Left lung (tissue), 10 donors: ENCODE measurements around the gene FYB2. TPM values are rescaled to one million over a fixed set of nuclear protein-coding genes. Genes with fewer than 3 reads are reported as not detected.

Source experiments
- ATAC-seq: fragments of 200-7000 bp; cut with Tn5 transposase; one replicate; pipeline ENCODE4 v1.9.1; 2020; ENCODE audit warnings: moderate library complexity
- DNase-seq, 4 donors: peaks; one replicate each; pipeline ENCODE4 v3.0.0-alpha.2; 2013 to 2020
- H3K27ac ChIP-seq, 2 donors: fragments of 200-600 bp; sonication (generic) in 1 of 2; one replicate each; pipeline versions ENCODE4 v1.5.0 to v1.8.0; 2020 to 2021
- H3K27me3 ChIP-seq, 2 donors: fragments of 200-600 bp; sonication (generic) in 1 of 2; one replicate each; pipeline versions ENCODE4 v1.5.0 to v1.8.0; 2020 to 2021
- H3K36me3 ChIP-seq, 2 donors: fragments of 200-600 bp; sonication (generic) in 1 of 2; one replicate each; pipeline versions ENCODE4 v1.5.0 to v1.8.0; 2020 to 2021
- H3K4me1 ChIP-seq, 2 donors: fragments of 200-600 bp; one replicate each; pipeline ENCODE4 v1.8.0; 2021
- H3K4me3 ChIP-seq, 2 donors: fragments of 200-600 bp; sonication (generic) in 1 of 2; one replicate each; pipeline versions ENCODE4 v1.5.0 to v1.8.0; 2020 to 2021; ENCODE audit warnings: mild to moderate bottlenecking in 1 of 2
- H3K9me3 ChIP-seq, 2 donors: fragments of 200-600 bp; sonication (generic) in 1 of 2; one replicate each; pipeline versions ENCODE4 v1.5.0 to v1.8.0; 2020 to 2021
- CTCF ChIP-seq, 2 donors: fragments of 200-600 bp; sonication (generic) in 1 of 2; IDR thresholded peaks; one replicate each; pipeline versions ENCODE4 v1.5.0 to v1.8.0; 2021; ENCODE audit warnings: antibody characterized with exemption in 2 of 2
- intact Hi-C, 2 donors: fragments of 100-400 bp; cut with DNase I; formaldehyde crosslinking; loops; one replicate each; pipeline versions ENCODE4 v1.11.2 to v1.14.2; 2022
- polyA plus RNA-seq, 6 donors: library from polyadenylated mRNA; unstranded; fragments of 120-200 nt; gene quantifications; one replicate each; pipeline ENCODE4 v1.2.1, GENCODE V29; 2013; ENCODE audit not compliant: insufficient read length in 6 of 6
- total RNA-seq, 2 donors: library from RNA; stranded (reverse); fragmentation: NEBNext Ultra II Directional; extraction: Animal tissue kit (Norgen Biotek cat#: 25700); gene quantifications; one replicate each; pipeline ENCODE4 v1.2.1, GENCODE V29; 2021
- donor health status: DM: no; HTN: yes; CAD: no.
- donor health status: DM: no; HTN: no; CAD: no.

FYB2 gene
- total and polyA plus RNA-seq, 8 donors = 0.21 to 1.2 (median 0.51) TPM

GRCh38 chr1:56798053-56798471 lies 21.1 kb downstream of the FYB2 start:
- Histone ChIP-seq H3K9me3 (no peaks in the 10 kb centered on the region), H3K27ac (no peak overlapping the region), H3K4me3 (no peak overlapping the region), H3K4me1 (no peaks in the 10 kb centered on the region), H3K36me3 (no peaks in the 10 kb centered on the region), H3K27me3 (peaks cover 0 to 9% of the 10 kb centered on the region in 2 donors)
- intact Hi-C loops = no loop called here
- DNase-seq (no peak), ATAC-seq (no peak)
- no peak for TF ChIP-seq CTCF (IDR thresholded peaks at IDR 0.05)

- no peaks in the 10 kb centered on the region for H3K9me3 ChIP-seq
- TF ChIP-seq CTCF (IDR thresholded peaks at IDR 0.05) = no peak
- ATAC-seq = no peak
- H3K27me3 ChIP-seq = peaks cover 0 to 9% of the 10 kb centered on the region in 2 donors
- no peaks in the 10 kb centered on the region for H3K36me3 ChIP-seq
- H3K27ac ChIP-seq = no peak overlapping the region
- no peak for DNase-seq
- no peak overlapping the region for H3K4me3 ChIP-seq
- intact Hi-C loops = no loop called here
- no peaks in the 10 kb centered on the region for H3K4me1 ChIP-seq
Measured at GRCh38 chr1:56797065-56797685, 22.0 kb downstream of the FYB2 start.

- intact Hi-C loops = no loop called here
Measured at GRCh38 chr1:56795870-56796269, 23.3 kb downstream of the FYB2 start.

GRCh38 chr1:56790036-56790435 lies 29.2 kb downstream of the FYB2 start:
- intact Hi-C loops = no loop called here
- no peaks in the 10 kb centered on the region for H3K27me3 ChIP-seq
- ATAC-seq (no peak), DNase-seq (no peak)
- peaks cover 7% of the 10 kb centered on the region in 2 donors for H3K4me1 ChIP-seq
- H3K9me3 ChIP-seq = no peaks in the 10 kb centered on the region
- no peak overlapping the region for H3K4me3 ChIP-seq
- H3K36me3 ChIP-seq = no peaks in the 10 kb centered on the region
- no peak for TF ChIP-seq CTCF (IDR thresholded peaks at IDR 0.05)
- H3K27ac ChIP-seq = no peak overlapping the region

More at GRCh38 chr1:56795870-56796269, 23.3 kb downstream of the FYB2 start:
- no peak overlapping the region for H3K4me3 ChIP-seq
- no peak for TF ChIP-seq CTCF (IDR thresholded peaks at IDR 0.05)
- H3K36me3 ChIP-seq = no peaks in the 10 kb centered on the region
- H3K27ac ChIP-seq = no peak overlapping the region
- no peaks in the 10 kb centered on the region for H3K4me1 ChIP-seq
- DNase-seq = no peak
- no peaks in the 10 kb centered on the region for H3K9me3 ChIP-seq
- H3K27me3 ChIP-seq = peaks cover 0 to 9% of the 10 kb centered on the region in 2 donors
- ATAC-seq = no peak

GRCh38 chr1:56788588-56788987 lies 30.6 kb downstream of the FYB2 start:
- H3K4me3 ChIP-seq = no peak overlapping the region
- intact Hi-C loops = no loop called here
- H3K36me3 ChIP-seq = no peaks in the 10 kb centered on the region
- ATAC-seq = peak; percentile 83
- DNase-seq = peak in 2 of 4 donors; percentile 29 to 39
- H3K4me1 ChIP-seq = peaks cover 7% of the 10 kb centered on the region in 2 donors
- no peak for TF ChIP-seq CTCF (IDR thresholded peaks at IDR 0.05)
- H3K27me3 ChIP-seq = no peaks in the 10 kb centered on the region
- no peak overlapping the region for H3K27ac ChIP-seq
- H3K9me3 ChIP-seq = no peaks in the 10 kb centered on the region
